Astrocyte (in vitro differentiated cells and primary cell): ENCODE results near the gene DNAH17. TPM values are rescaled to one million over a fixed set of nuclear protein-coding genes. Genes with fewer than 3 reads are reported as not detected.

Experiments
- DNase-seq: peaks from one replicate; pipeline ENCODE4 v3.0.0-alpha.2; 2010; ENCODE audit warnings: low read depth
- FAIRE-seq: peaks from 2 replicates; lab custom pipeline; 2011; peaks lifted over from hg19 to GRCh38; lab: Jason Lieb, UNC
- H2AFZ ChIP-seq: 2 replicates; pipeline ENCODE4 v1.6.0; 2012; ENCODE audit warnings: low read depth, low read length, inconsistent platforms
- H3K27ac ChIP-seq: 2 replicates; pipeline ENCODE4 v1.5.1; 2011; ENCODE audit warnings: low read depth, low read length, inconsistent platforms
- H3K27me3 ChIP-seq: 2 replicates; pipeline ENCODE4 v1.6.0; 2011; ENCODE audit warnings: low read length, inconsistent platforms; ENCODE audit not compliant: insufficient read depth
- H3K36me3 ChIP-seq: 2 replicates; pipeline ENCODE4 v1.5.1; 2011; ENCODE audit warnings: low read length, inconsistent platforms; ENCODE audit not compliant: insufficient read depth
- H3K4me1 ChIP-seq: 2 replicates; pipeline ENCODE4 v1.5.1; 2011; ENCODE audit warnings: low read length, inconsistent platforms; ENCODE audit not compliant: insufficient read depth
- H3K4me2 ChIP-seq: 2 replicates; pipeline ENCODE4 v1.6.0; 2012; ENCODE audit warnings: low read length, inconsistent platforms
- H3K4me3 ChIP-seq: 2 replicates; pipeline ENCODE4 v1.5.1; 2011; ENCODE audit warnings: low read depth, mild to moderate bottlenecking, low read length, inconsistent platforms; ENCODE audit not compliant: insufficient read depth
- H3K79me2 ChIP-seq: 2 replicates; pipeline ENCODE4 v1.6.0; 2012; ENCODE audit warnings: mild to moderate bottlenecking, low read length, inconsistent platforms; ENCODE audit not compliant: insufficient read depth
- H3K9ac ChIP-seq: 2 replicates; pipeline ENCODE4 v1.6.0; 2012; ENCODE audit warnings: mild to moderate bottlenecking, low read length, inconsistent platforms
- H3K9me3 ChIP-seq: 2 replicates; pipeline ENCODE4 v1.5.1; 2012; ENCODE audit warnings: low read depth, mild to moderate bottlenecking, low read length, inconsistent platforms; ENCODE audit not compliant: insufficient read depth
- H4K20me1 ChIP-seq: 2 replicates; pipeline ENCODE4 v1.6.0; 2012; ENCODE audit warnings: low read length, inconsistent platforms; ENCODE audit not compliant: insufficient read depth
- H3K27ac Mint-ChIP-seq: one replicate; pipeline ENCODE4 v1.8.0; 2021; ENCODE audit warnings: mild to moderate bottlenecking, mixed read lengths; ENCODE audit not compliant: unreplicated experiment
- H3K27me3 Mint-ChIP-seq: one replicate; pipeline ENCODE4 v1.8.0; 2021; ENCODE audit warnings: low read depth, mixed read lengths; ENCODE audit not compliant: unreplicated experiment
- H3K36me3 Mint-ChIP-seq: one replicate; pipeline ENCODE4 v1.8.0; 2021; ENCODE audit warnings: low read depth, mixed read lengths; ENCODE audit not compliant: unreplicated experiment
- H3K4me1 Mint-ChIP-seq: one replicate; pipeline ENCODE4 v1.8.0; 2021; ENCODE audit warnings: low read depth, mixed read lengths; ENCODE audit not compliant: unreplicated experiment
- H3K4me3 Mint-ChIP-seq: one replicate; pipeline ENCODE4 v1.8.0; 2021; ENCODE audit warnings: mild to moderate bottlenecking, moderate library complexity, mixed read lengths; ENCODE audit not compliant: unreplicated experiment
- H3K9me3 Mint-ChIP-seq: one replicate; pipeline ENCODE4 v1.8.0; 2021; ENCODE audit warnings: mild to moderate bottlenecking, mixed read lengths; ENCODE audit not compliant: unreplicated experiment
- CTCF ChIP-seq: IDR thresholded peaks from 2 replicates; pipeline ENCODE4 v1.5.1; 2011; ENCODE audit warnings: low read depth, mild to moderate bottlenecking, inconsistent platforms, low read length, moderate library complexity; ENCODE audit not compliant: insufficient read depth
- EZH2 ChIP-seq: IDR thresholded peaks from 2 replicates; pipeline ENCODE4 v1.6.1; 2012; ENCODE audit warnings: mild to moderate bottlenecking, low read length, inconsistent platforms; ENCODE audit not compliant: insufficient read depth
- total RNA-seq: library from RNA; stranded (reverse); gene quantifications from 2 replicates; pipeline ENCODE4 v1.2.1, GENCODE V29; 2021

DNAH17 gene
- total RNA-seq, 1 donor from 2014 or later = 0.14 TPM

DNA sequence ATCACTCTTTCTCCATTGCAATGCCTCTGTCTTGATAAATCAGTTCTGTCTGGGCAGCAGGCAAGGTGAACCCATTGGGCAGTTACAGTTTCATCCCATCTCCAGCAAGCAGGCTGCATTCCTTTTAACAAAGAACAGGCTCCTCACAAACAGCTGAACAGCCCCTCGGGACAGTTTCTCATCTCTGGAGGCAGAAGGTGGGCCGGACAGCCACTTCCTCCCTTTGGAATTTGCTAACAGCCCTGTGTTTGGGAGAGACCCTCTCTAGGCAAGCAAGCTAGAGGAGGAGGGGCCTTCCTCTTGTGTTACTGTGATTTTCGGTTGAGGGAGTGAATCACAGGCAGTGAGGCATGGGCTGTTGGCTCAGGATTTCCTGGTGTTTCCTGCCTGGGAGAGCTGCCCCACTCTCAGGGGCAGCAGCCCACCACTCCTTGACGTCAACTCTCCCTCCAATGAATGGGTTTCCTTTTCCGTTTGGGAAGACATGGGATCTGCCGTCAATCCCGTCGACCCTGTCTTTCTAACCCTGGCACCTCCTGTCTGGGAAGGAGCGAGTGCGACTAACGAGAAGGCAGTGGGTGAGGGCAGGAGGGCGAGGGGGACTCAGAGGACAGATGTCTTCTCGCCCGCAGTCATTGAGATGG lies 202.4 kb downstream of the DNAH17 start:
- peak overlapping the region; percentile 79 for H3K9ac ChIP-seq
- H3K4me3 Mint-ChIP-seq = peak overlapping the region; percentile 31
- peak overlapping the region; percentile 98 for H3K27ac Mint-ChIP-seq
- H4K20me1 ChIP-seq = no peaks in the 10 kb centered on the region
- H3K4me2 ChIP-seq = peak overlapping the region; percentile 76
- H3K9me3 Mint-ChIP-seq = no peaks in the 10 kb centered on the region
- no peaks in the 10 kb centered on the region for H3K27me3 Mint-ChIP-seq
- no peak for TF ChIP-seq EZH2
- TF ChIP-seq CTCF = no peak
- DNase-seq (peak; percentile 89), FAIRE-seq (no peak)
- H3K4me3 ChIP-seq = no peak overlapping the region
- peaks cover 37% of the 10 kb centered on the region for H3K4me1 Mint-ChIP-seq
- peak overlapping the region; percentile 62 for H2AFZ ChIP-seq
- no peaks in the 10 kb centered on the region for H3K36me3 Mint-ChIP-seq
- H3K36me3 ChIP-seq = no peaks in the 10 kb centered on the region
- H3K27ac ChIP-seq = peak overlapping the region; percentile 95
- H3K9me3 ChIP-seq = no peaks in the 10 kb centered on the region
- H3K4me1 ChIP-seq = peaks cover 42% of the 10 kb centered on the region
- no peaks in the 10 kb centered on the region for H3K27me3 ChIP-seq
- H3K79me2 ChIP-seq = peaks cover 13% of the 10 kb centered on the region

DNA sequence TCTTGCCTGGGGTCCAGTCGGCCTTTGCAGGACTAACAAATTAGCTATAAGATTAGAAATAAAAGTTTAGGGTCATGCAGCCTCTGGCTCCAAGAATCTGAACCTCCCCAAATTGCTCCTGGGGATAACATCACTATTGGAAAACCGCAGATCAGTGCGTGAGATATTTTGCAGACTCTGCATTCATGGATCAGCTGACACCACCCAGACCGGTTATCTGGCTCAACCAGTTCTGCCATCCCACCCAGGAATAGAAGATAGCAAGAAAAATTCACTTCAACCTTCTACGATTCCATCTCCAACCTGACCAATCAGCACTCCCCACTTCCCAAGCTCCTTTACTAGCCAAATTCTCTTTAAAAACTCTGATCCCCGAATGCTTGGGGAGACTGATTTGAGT lies 203.0 kb downstream of the DNAH17 start:
- no peak for TF ChIP-seq EZH2
- TF ChIP-seq CTCF = no peak
- H3K27me3 ChIP-seq = no peaks in the 10 kb centered on the region
- H3K4me3 ChIP-seq = no peak overlapping the region
- H3K36me3 ChIP-seq = no peaks in the 10 kb centered on the region
- DNase-seq (no peak), FAIRE-seq (no peak)
- no peaks in the 10 kb centered on the region for H3K9me3 ChIP-seq
- H3K4me2 ChIP-seq = peak overlapping the region; percentile 76
- H3K4me3 Mint-ChIP-seq = no peak overlapping the region
- H4K20me1 ChIP-seq = no peaks in the 10 kb centered on the region
- peaks cover 8% of the 10 kb centered on the region for H3K79me2 ChIP-seq
- peaks cover 40% of the 10 kb centered on the region for H3K4me1 ChIP-seq
- peak overlapping the region; percentile 95 for H3K27ac ChIP-seq
- peaks cover 36% of the 10 kb centered on the region for H3K4me1 Mint-ChIP-seq
- H3K9me3 Mint-ChIP-seq = no peaks in the 10 kb centered on the region
- peak overlapping the region; percentile 79 for H3K9ac ChIP-seq
- H3K27ac Mint-ChIP-seq = peak overlapping the region; percentile 98
- no peak overlapping the region for H2AFZ ChIP-seq
- no peaks in the 10 kb centered on the region for H3K36me3 Mint-ChIP-seq
- no peaks in the 10 kb centered on the region for H3K27me3 Mint-ChIP-seq

Other genes starting within 250 kb of the DNAH17 start
- 13.4 and 16.7 TPM in 2 replicates for gene SOCS3, start 217.3 kb downstream of the DNAH17 start, total RNA-seq
- gene PGS1, start 198.7 kb downstream of the DNAH17 start, total RNA-seq = 31.3 and 32.0 TPM in 2 replicates
- 22.4 and 25.0 TPM in 2 replicates for gene CYTH1, start 204.9 kb upstream of the DNAH17 start, total RNA-seq